ENCODE data around the gene PCDHB10. TPM values are rescaled to one million over a fixed set of nuclear protein-coding genes. Genes with fewer than 3 reads are reported as not detected.
A peak's percentile ranks its signal among the peaks of the same experiment; 100 is the strongest.
"Not testable (repeated sequence)": the region's sequence is repeated elsewhere in the genome, so short reads cannot be mapped to it uniquely, and the experiment has no call there.

Gene PCDHB10
- total and polyA plus RNA-seq, 10 of the 15 experiments (the other 5 are each of a cell fraction or from before 2014, with no cell fraction given) = 0.01 to 0.06 TPM; not detected in 8

- SMC1A ChIA-PET (ENCODE audit: uncharacterized antibody, unreplicated experiment); H4K20me1 ChIP-seq (ENCODE audit: control insufficient read depth, insufficient read depth); H3K4me1 ChIP-seq (ENCODE audit: control insufficient read depth, insufficient read depth, low read length); intact Hi-C loops (cut with micrococcal nuclease; ENCODE audit: unreplicated experiment); H3K9me3 ChIP-seq (replicated peaks; ENCODE audit: control insufficient read depth, insufficient read depth, low read length); BruUV-seq (replicated peaks); H3K9ac ChIP-seq (ENCODE audit: control insufficient read depth, insufficient read depth, low read length); H3K27me3 ChIP-seq (replicated peaks in 1 of 2; ENCODE audit: control insufficient read depth in 2 of 2, insufficient read depth in 2 of 2, low read length in 1 of 2); FAIRE-seq; DNase-seq (ENCODE audit: low read depth, low spot score); H3K36me3 ChIP-seq (ENCODE audit: control insufficient read depth in 2 of 2, insufficient read depth in 2 of 2, low read length in 1 of 2); CTCF ChIA-PET; H3K79me2 ChIP-seq (ENCODE audit: control insufficient read depth, insufficient read depth, low read length); ATAC-seq; H2AFZ ChIP-seq (ENCODE audit: control insufficient read depth, low read depth, low read length); RAD21 ChIA-PET (ENCODE audit: unreplicated experiment); H3K27ac ChIP-seq (ENCODE audit: control insufficient read depth, insufficient read depth); H3K4me2 ChIP-seq (ENCODE audit: control insufficient read depth, insufficient read depth); POLR2A ChIA-PET; H3K4me3 ChIP-seq: not testable (repeated sequence)
- in situ Hi-C loops (cut with MboI) = loop anchor here (25.0 kb wide), 1 partner anchor 346 kb away; no protein-coding TSS in a partner anchor
- 76% methylated on average over 17 of the region's 26 CpGs for WGBS (ENCODE audit: insufficient coverage, insufficient replicate concordance, low lambda C conversion rate, missing lambda C conversion rate)
Observed at GRCh38 chr5:141216035-141216434, 23.9 kb downstream of the PCDHB10 start.

- DNase-seq (ENCODE audit: low read depth, low spot score) (no peak), ATAC-seq (no peak), FAIRE-seq (no peak)
- Histone ChIP-seq H3K27ac (ENCODE audit: control insufficient read depth, insufficient read depth) (no peak within 1 kb of the TSS), H3K79me2 (ENCODE audit: control insufficient read depth, insufficient read depth, low read length) (no peaks in the 10 kb centered on the region), H4K20me1 (ENCODE audit: control insufficient read depth, insufficient read depth) (no peaks in the 10 kb centered on the region), H3K4me1 (ENCODE audit: control insufficient read depth, insufficient read depth, low read length) (no peaks in the 10 kb centered on the region), H3K4me2 (ENCODE audit: control insufficient read depth, insufficient read depth) (no peak within 1 kb of the TSS), H3K36me3 (ENCODE audit: control insufficient read depth in 2 of 2, insufficient read depth in 2 of 2, low read length in 1 of 2) (no peaks in the 10 kb centered on the region), H3K9me3 (replicated peaks; ENCODE audit: control insufficient read depth, insufficient read depth, low read length) (no peaks in the 10 kb centered on the region; the same call in 1 of the 3 replicates), H3K27me3 (replicated peaks in 1 of 2; ENCODE audit: control insufficient read depth in 2 of 2, insufficient read depth in 2 of 2, low read length in 1 of 2) (no peaks in the 10 kb centered on the region), H2AFZ (ENCODE audit: control insufficient read depth, low read depth, low read length) (no peak within 1 kb of the TSS), H3K4me3 (no peak within 1 kb of the TSS), H3K9ac (ENCODE audit: control insufficient read depth, insufficient read depth, low read length) (no peak within 1 kb of the TSS)
- WGBS (ENCODE audit: insufficient coverage, insufficient replicate concordance, low lambda C conversion rate, missing lambda C conversion rate) = 7% methylated on average over 15 of the region's 15 CpGs
- ChIA-PET CTCF (interaction anchor here (1.0 to 2.1 kb wide), 6 partner anchors 10 to 344 kb away, joined by 3 to 10 read pairs (median 6); partner anchors contain the start of genes PCDHGA10 and PCDHGB3), POLR2A (no interaction called here), RAD21 (ENCODE audit: unreplicated experiment) (interaction anchor here (1.6 kb wide), 2 partner anchors 334 to 340 kb away, joined by 5 to 6 read pairs; no protein-coding TSS in a partner anchor), SMC1A (ENCODE audit: uncharacterized antibody, unreplicated experiment) (interaction anchor here (0.7 kb wide), 1 partner anchor 36 kb away, joined by 3 read pairs; the partner anchor contains the start of gene PCDHB9)
- TF ChIP-seq IKZF1 (conservative IDR thresholded peaks at IDR 0.05) (no peak), SRF (IDR thresholded peaks at IDR 0.05; ENCODE audit: low read depth in 2 of 2, low read length in 2 of 2) (no peak), SREBF1 (IDR thresholded peaks at IDR 0.05; ENCODE audit: low read length) (no peak), POU2F2 (IDR thresholded peaks at IDR 0.05; ENCODE audit: borderline replicate concordance, low read depth, low read length) (no peak), ZNF274 (IDR thresholded peaks at IDR 0.05; ENCODE audit: insufficient read depth, insufficient read length) (no peak), IRF4 (IDR thresholded peaks at IDR 0.05; ENCODE audit: low read depth, low read length) (no peak), TCF7 (IDR thresholded peaks at IDR 0.05; ENCODE audit: borderline replicate concordance) (no peak), POLR2AphosphoS2 (IDR thresholded peaks at IDR 0.05; ENCODE audit: low read depth, low read length) (no peak), FOXM1 (IDR thresholded peaks at IDR 0.05; ENCODE audit: low read depth, low read length) (no peak), CTCF (IDR thresholded peaks at IDR 0.05 in 2 of 3, conservative IDR thresholded peaks at IDR 0.05 in 1 of 3; ENCODE audit: control insufficient read depth in 2 of 3, extremely low read depth in 1 of 3, insufficient read depth in 1 of 3, low read depth in 3 of 3, low read length in 3 of 3) (peak in 1 of 3 experiments; percentile 25; a peak in 1 of 6 replicates), RAD21 (IDR thresholded peaks at IDR 0.05; ENCODE audit: insufficient read depth, low read depth, low read length) (peak; percentile 34; the same call in 1 of the 2 replicates)
- no TSS peak for BruUV-seq (replicated peaks)
- intact Hi-C loops (cut with micrococcal nuclease; ENCODE audit: unreplicated experiment) = no loop called here
- in situ Hi-C loops (cut with MboI) = loop anchor here (25.0 kb wide), 1 partner anchor 339 kb away; no protein-coding TSS in a partner anchor
Observed at GRCh38 chr5:141223112-141223783, 31.1 kb downstream of the PCDHB10 start, which contains the start of gene PCDHB14. PCDHB14 (plus strand) TSS chr5:141223343; CDS start chr5:141223506, 163 bp downstream.
